Measurements from ENCODE around the gene KRTAP2-1.
"Not testable (repeated sequence)": the region's sequence is repeated elsewhere in the genome, so short reads cannot be mapped to it uniquely, and the experiment has no call there.

The KRTAP2-1 gene

DNA sequence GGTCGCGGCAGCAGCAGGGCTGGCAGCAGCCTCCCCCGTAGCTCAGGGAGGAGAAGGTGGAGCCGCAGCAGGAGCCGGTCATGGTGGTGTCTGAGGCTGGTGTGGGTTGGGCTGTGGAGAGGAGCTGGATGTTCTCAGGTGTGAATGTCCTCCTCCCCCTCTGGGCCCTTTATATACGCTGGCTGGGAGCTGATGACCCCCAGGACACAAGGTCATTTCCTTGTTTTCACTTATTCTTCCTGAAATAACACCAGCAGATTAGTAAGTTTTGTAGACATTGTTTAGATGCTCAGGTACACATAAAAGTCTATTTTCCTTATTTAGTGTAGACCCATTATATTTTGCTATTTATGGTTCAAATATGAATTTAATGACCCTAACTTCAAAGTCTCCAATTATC lies 8.0 kb upstream of the KRTAP2-1 start, which contains the start of gene KRTAP2-2:
Gene KRTAP2-2, minus strand, starts transcription at position 101 of the 400 bp plus-strand sequence. Its CDS starts 19 bp downstream, at position 82.
- DNase-seq: not testable (repeated sequence)

DNA sequence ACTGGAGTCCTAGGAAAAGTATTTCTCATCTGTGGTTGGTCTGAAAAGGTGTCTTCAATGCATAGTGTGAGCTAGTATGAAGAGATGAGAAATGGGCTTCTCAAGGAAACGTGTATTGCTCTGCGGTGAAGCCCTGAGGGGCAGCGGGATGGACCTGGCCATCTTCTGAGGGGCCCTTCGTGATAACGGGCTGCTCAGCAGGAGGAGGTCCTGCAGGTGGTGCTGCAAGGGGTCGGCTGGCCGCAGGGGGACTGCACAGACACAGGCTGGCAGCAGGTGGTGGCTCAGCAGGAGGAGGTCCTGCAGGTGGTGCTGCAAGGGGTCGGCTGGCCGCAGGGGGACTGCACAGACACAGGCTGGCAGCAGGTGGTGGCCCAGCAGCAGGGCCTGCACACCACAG lies 7.4 kb upstream of the KRTAP2-1 start:
- not testable (repeated sequence) for DNase-seq

DNA sequence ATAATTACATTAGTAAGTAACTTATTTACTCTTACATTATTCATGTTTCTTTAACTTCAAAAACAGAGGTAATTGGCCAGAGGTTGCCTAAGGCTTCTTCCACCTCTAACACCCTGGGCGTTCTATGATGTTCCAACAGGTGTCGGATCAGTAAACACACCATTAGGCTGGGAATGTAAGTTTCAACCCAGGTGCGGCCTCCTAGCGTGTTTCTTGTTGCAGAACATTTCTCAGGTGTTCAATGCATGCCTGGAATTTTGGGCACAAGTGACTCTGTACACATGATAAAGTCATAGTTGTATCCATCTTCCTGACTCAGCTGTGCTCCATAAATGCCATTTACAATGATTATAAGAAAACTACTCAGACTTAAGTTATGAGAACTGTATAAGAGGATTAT lies 6.9 kb upstream of the KRTAP2-1 start:
- DNase-seq: no peak

DNA sequence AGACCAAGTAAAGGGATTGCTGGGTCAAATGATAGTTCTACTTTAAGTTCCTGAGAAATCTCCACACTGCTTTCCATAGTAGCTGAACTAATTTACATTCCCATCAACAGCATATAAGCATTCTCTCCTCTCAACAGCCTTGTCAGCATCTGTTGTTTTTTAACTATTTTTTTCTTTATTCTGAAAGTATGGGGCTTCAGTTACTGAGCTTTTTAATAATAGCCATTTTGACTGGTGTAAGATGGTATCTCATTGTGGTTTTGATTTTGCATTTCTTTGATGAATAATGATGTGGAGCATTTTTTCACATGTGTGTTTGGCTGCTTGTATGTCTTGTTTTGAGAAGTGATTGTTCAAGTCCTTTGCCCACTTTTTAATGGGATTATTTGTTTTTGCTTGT lies 5.5 kb upstream of the KRTAP2-1 start:
- no peak for DNase-seq

DNA sequence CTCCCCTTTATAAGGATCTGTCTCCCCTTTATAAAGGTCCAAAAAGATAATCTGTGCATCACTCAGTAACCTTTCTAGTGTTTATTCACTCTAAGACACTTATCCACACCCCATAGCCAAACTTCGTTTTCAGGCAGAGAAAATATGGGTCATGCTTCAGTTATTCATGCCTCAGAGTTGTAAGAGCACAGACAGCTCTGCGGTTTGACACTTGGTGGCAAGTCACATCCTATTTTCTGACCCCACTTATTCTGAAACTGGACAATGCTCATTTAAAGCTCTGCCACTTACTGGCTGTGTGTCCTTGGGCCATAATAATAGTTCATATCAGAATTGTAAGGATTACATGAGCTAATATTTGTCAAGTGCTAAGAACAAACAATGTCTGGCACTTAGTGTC lies 2.0 kb upstream of the KRTAP2-1 start:
- DNase-seq: no peak

DNA sequence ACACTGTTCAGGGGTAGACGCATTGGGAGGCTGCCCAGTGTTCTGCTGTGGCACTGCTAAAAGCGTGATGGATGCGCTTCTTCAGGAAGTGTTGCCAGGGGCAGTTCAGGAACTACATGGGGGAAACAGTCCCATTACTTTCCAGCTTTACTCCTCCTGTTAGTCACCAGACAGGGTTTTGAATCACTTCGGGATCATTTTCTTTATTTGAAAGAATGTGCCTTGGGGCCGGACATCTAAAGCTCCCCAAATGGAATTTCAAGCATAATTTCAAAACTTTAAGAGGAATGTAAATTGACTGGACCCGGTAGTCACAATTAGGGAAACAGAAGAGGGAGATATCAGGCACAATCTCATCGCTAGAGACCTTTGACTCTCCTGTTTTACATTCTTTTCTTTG lies 1.3 kb upstream of the KRTAP2-1 start:
- DNase-seq: no peak

DNA sequence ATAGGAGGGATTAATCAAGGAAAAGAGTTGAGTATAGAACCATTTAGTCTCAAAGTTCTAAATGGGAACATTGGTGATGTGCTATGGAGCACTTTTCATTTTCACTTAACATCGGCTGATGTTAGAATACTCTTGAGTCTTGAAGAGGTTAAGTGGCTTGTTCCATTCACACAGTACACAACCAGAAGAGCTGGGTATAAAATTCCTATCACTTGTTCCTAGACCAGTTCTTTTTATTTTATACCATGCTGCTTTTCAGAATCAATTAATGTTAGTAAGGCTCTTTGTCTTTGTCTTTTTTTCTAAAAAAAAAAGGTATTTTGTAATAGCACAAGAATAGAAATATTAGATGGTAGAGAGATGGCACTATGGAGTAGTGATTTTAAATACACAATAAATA lies 4.2 kb downstream of the KRTAP2-1 start:
- DNase-seq: no peak

DNA sequence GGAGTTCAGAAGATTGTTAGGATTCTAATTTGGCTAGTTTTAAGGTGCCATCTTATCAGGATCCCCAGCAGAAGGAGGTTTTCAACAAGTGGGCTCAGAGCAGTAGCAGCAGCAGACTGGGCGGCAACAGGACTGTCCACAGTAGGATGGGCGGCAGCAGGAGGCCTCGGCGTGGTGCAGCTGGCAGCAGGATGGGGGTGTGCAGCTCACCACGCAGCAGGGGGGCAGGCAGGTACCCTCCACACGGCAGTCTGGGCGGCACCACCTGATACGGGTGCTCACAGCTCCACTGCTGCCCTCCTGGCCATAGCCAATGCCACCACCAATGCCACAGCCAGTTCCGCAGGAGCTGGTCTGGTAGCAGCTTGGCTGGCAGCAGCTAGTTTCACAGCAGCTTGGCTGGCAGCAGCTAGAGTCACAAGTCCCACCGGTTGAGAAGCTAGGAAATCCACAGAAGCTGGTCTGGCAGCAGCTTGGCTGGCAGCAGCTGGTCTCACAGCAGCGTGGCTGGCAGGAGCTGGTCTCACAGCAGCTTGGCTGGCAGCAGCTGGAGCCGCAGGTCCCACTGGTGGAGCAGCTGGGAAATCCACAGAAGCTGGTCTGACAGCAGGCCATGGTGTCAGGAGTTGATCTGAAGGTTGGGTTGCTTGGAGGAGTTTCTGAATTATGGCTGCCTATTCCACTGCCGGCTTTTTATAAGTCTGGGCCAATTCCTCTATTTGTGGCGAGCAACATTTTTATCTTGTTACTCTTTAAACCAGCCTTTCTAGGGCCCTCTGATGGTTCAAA lies 6.1 kb downstream of the KRTAP2-1 start, which contains the start of gene KRTAP1-1:
Gene KRTAP1-1, minus strand, starts transcription at position 668 of the 789 bp plus-strand sequence. Its CDS starts 53 bp downstream, at position 615.
- DNase-seq: not testable (repeated sequence)

DNA sequence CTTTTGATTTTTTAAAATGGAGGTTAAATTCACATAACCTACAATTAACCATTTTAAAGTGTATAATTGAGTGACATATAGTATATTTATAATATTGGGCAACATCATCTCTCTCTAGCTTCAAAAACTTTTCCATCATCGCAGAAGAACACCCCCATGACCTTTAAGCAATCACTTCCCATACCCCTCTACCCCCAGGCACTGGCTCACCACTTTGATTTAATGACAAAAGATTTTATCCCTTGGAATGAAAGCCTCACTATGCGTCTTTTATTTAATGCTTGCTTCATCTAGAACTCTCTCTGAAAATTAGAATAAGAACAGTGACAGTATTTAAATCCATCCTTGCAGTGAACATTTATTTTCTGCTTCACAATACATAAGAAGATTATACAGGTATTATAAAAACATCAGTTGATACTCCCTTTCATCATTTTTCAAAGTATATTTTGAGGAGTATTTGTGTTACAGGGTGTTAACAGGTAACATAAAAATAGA lies 9.2 kb downstream of the KRTAP2-1 start:
- DNase-seq: no peak

DNA sequence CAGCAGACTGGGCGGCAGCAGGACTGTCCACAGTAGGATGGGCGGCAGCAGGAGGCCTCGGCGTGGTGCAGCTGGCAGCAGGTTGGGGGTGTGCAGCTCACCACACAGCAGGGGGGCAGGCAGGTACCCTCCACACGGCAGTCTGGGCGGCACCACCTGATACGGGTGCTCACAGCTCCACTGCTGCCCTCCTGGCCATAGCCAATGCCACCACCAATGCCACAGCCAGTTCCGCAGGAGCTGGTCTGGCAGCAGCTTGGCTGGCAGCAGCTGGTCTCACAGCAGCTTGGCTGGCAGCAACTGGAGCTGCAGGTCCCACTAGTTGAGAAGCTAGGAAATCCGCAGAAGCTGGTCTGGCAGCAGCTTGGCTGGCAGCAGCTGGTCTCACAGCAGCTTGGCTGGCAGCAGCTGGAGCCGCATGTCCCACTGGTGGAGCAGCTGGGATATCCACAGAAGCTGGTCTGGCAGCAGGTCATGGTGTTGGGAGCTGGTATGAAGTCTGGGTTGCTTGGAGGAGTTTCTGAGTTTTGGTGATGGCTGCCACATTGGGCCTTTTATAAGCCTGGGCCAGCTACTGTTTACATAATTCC lies 12.7 kb downstream of the KRTAP2-1 start, which contains the start of gene KRTAP1-3:
Gene KRTAP1-3, minus strand, starts transcription at position 529 of the 590 bp plus-strand sequence. Its CDS starts 53 bp downstream, at position 476.
- not testable (repeated sequence) for DNase-seq

DNA sequence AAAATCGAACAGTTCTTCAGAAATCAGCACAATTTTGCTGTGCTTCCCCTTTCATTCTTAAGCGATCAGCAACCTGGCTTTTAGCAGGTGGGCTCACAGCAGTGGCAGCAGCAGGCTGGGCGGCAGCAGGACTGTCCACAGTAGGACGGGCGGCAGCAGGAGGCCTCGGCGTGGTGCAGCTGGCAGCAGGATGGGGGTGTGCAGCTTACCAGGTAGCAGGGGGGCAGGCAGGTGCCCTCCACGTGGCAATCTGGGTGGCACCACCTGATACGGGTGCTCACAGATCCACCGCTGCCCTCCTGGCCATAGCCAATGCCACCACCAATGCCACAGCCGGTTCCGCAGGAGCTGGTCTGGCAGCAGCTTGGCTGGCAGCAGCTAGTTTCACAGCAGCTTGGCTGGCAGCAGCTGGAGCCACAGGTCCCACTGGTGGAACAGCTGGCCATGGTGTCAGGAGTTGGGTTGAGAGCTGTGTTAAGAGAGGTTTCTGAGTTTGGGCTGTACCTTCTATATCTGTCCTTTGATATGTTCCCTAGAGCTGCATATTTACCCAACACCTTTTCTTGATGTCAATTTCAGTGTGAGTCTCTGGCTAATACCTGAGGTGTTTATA lies 17.4 kb downstream of the KRTAP2-1 start, which contains the start of gene KRTAP1-4:
Gene KRTAP1-4, minus strand, starts transcription at position 563 of the 613 bp plus-strand sequence. Its CDS starts 117 bp downstream, at position 446.
- no peak for DNase-seq

DNA sequence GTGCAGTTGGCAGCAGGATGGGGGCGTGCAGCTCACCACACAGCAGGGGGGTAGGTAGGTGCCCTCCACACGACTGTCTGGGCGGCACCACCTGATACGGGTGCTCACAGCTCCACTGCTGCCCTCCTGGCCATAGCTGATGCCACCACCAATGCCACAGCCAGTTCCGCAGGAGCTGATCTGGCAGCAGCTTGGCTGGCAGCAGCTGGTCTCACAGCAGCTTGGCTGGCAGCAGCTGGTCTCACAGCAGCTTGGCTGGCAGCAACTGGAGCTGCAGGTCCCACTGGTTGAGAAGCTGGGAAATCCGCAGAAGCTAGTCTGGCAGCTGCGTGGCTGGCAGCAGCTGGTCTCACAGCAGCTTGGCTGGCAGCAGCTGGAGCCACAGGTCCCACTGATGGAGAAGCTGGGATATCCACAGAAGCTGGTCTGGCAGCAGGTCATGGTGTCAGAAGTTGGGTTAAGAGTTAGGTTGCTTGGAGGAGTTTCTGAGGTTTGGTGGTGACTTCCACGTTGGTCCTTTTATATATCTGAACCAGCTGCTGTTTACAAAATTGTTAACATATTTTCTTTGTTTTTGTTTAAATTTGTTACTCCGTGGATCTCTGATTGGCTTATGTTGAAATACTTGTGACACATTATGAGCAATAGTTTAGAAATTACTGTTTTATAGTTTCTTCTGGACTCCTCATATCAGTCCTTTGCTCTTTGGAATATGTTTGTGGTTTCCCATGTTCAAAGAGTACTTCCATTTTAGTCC lies 20.2 kb downstream of the KRTAP2-1 start, which contains the start of gene KRTAP1-5:
Gene KRTAP1-5, minus strand, starts transcription at position 494 of the 757 bp plus-strand sequence. Its CDS starts 53 bp downstream, at position 441.
- DNase-seq: no peak

DNA sequence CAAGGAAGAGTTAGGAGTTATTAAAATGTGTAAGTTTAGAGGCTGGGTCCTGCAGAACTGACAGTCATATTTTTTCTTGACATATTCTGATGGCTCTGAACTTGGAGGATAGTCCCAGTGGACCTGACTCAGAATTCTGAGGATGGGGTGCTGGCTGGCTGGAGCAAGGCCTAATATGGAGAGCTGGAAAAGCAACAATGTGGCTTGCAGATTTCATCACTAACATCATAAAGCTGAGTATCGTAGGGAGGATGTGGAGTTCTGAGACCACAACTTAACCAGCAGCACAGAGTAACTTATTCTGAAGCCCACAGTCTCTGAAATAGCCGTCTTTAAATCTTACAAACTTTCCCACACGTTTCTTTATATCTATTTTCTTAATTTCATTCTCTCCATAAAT lies 22.4 kb downstream of the KRTAP2-1 start:
- no peak for DNase-seq

DNA sequence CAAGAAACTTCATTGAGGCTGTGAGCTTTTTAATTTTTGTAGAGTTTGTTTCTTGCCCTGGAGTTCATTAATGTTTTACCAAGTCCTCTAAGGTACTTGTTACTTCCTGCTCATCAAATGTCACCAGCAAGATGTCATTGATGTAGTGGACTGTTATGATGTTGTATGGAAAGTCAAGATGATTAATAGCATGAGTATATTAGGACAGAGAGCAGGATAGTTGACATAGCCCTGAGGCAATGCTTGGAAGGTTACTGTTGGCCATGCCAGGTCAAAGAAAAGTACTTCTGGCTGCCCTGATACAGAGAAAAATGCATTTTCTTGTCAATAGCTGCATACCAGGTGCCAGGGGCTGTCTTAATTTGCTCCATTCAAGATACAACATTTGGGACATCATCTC lies 26.8 kb downstream of the KRTAP2-1 start:
- DNase-seq: no peak

DNA sequence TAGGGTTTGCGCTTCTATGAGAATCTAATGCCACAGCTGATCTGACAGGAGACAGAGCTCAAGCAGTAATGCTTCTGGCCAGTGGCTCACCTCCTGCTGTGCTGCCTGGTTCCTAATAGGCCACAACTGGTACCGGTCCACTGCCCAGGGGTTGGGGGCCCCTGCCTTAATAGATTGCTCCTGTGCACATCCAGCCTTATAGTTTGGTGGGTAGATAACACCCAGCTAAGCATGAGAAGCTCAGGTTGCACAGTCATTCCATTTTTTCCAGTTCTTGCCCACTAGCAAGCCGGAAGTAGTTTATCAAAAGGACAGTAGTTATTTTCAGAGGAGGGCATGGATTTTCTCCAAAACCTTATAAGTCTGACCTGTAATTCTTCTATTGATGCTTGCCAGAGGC lies 27.7 kb downstream of the KRTAP2-1 start:
- no peak for DNase-seq

DNA sequence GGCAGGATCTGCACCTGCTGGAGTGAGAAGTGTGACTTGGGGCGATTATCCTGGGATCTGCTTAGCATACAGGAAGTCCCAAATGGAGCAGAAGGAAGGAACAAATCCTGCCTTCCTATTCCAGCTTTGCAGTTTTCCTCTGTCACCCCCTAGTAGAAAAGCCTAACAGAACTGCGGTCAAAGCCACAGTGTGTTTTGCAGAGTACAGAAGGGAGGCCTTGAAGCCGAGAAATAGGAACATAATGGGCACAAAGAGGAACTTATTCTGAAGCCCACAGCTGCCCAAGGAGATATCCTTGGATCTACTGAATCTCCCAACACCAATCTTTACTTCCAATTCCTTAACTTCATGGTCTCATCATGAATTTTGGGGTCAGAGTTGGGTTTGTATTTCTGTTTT lies 28.6 kb downstream of the KRTAP2-1 start:
- no peak for DNase-seq

DNA sequence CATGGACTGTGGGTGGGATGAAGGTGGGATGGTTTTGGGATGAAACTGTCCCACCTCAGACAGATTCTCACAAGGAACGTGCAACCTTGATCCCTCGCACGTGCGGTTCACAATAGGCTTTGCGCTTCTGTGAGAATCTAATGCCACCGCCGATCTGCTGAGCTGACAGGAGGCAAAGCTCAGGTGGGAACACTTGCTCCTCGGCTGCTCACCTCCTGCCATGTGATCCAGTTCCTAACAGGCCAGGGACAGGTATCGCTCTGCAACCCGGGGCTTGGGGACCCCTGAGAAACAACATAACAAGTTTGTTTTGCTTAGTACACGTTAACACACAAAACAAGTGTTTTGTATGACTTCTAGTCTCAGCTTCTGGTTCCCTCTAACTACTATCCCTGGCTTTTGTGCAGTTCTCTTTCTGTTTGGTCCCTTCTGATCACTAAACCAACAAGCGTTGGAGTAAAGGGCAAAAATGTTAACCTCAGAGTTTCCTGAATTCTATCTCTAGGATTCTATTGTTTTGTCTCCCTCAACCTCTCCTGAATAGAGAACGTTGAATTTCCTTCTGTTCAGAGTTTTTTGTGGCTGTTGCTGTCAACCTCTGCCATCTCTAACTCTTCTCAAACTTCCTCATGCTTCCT lies 30.4 kb downstream of the KRTAP2-1 start:
- DNase-seq: no peak

DNA sequence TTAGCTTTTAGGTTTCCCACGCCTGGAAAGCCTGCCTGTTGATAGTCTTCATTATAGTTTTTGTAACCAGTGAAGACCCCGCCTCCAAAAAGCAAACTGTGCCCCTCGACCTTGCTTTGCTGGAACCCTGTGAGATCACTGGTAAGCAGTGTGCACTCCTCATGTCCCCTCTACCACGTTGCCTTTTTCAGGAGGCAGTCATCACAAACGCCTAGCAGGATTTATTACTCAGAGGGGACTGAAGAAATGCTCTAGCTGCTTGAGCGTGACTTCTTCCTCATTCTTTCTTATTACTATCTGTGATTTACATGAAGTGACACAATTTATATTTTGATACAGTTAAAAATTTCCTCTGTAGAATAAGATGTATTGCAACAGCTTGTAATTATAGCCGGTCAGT lies 31.7 kb downstream of the KRTAP2-1 start:
- DNase-seq: no peak

DNA sequence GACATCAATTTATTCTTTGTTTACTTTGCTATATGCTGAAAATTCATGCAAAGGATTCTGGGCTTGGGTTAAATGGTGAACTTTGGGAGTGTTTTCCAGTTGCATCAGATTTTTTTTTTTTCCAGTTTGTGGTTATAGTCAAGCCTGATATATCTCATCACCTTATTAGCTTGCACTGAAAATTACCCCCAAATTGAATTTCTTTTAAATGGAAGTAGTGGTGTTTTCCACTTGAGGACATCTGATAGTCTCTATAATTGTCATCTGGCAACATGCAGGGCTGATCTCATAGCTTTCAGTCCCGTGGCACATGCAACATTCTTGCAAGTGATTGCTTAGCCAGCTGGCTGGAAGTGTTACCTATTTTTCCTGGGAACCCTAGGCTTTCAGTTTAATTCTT lies 33.5 kb downstream of the KRTAP2-1 start:
- no peak for DNase-seq

DNA sequence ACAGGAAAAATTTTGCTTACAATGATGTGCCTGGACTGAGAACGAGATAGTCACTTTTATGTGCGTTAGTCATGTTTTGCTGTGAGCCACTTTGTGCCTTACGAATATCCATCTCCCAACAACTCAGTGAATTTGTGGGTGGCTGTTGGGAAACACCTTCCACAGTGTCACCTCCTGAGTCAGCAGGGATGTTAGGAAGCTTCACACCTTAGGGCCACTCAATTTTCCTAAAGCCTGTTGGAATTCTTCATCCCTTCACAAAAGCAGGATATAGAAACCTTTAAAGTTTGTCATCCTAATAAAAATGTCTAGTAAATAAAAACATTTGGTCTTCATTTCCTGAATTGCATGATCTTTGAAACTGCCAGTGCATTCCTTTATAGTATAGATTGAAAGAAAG lies 33.9 kb downstream of the KRTAP2-1 start:
- DNase-seq: no peak

DNA sequence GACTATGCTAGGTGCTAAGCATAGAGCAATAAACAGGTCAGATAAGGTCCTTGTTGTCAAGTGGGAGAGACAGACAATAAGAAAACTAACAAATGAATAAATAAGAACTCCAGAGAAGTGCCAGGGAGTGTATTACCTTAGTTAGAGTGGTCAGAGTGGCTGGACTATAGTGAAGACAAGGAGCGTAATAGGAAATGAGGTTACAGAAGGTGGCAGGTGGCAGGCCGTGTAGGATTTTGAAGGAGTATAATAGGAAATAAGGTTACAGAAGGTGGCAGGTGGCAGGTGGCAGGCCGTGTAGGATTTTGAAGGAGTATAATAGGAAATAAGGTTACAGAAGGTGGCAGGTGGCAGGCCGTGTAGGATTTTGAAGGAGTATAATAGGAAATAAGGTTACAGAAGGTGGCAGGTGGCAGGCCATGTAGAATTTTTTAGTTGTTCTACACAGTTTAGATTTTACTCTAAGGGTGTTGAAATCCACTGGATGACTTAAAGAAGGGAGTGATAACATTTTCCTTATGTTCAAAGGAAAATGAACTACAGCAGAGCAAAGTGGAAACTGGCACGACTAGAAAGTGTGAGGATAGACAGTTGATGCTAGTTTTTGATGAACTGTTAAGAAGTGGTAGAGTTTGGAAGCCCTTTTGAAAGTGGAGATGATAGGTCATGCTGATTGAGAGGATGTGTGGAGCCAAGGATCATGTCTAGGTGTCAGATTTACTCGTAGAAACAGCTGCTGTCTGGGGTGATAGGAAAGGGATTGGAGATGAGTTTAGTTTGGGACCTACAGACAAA lies 34.6 kb downstream of the KRTAP2-1 start:
- no peak for DNase-seq

Measured in NCI-H1092 (cell line).